ENCODE results near the gene UBN1. TPM values are rescaled to one million over a fixed set of nuclear protein-coding genes. Genes with fewer than 3 reads are reported as not detected.

UBN1 gene
- total and polyA plus RNA-seq, 4 donors, result 7.3 to 19.7 (median 14.2) TPM

DNA sequence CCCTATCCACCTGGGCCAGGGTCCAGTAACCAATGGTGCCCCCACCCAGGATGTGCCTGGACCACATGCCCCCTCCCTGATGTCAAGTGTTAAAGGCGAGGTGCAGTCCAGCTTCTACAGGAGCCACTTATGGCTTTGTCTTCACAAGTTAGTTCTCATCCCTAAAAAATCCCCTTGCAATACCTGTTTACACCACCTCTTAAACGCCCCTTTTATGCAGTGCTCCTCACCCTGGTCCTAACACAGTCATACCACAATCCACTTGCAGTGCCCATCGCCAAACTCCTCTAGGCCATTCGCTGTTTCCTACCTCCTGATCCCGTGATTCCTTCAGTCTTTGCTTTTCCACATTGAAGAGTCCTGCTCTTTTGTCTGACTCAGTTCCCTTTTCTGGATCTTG, 7.3 kb upstream of the UBN1 start:
- no peak for DNase-seq (ENCODE audit: low spot score)
- H3K36me3 ChIP-seq (ENCODE audit: control insufficient read depth in 4 of 4, insufficient read depth in 3 of 4, low read depth in 1 of 4, low read length in 3 of 4), result peaks cover 11 to 63% (median 39%) of the 10 kb centered on the region in 4 donors
- H3K27me3 ChIP-seq (ENCODE audit: control insufficient read depth in 4 of 4, insufficient read depth in 4 of 4, low read length in 3 of 4), result no peaks in the 10 kb centered on the region
- no peaks in the 10 kb centered on the region for H3K4me1 ChIP-seq (ENCODE audit: control insufficient read depth in 4 of 4, insufficient read depth in 4 of 4, low read length in 3 of 4)
- no peak for TF ChIP-seq RAD21 (IDR thresholded peaks at IDR 0.05)
- TF ChIP-seq TAF1 (conservative IDR thresholded peaks at IDR 0.05), result no peak
- TF ChIP-seq, protein P1, sequence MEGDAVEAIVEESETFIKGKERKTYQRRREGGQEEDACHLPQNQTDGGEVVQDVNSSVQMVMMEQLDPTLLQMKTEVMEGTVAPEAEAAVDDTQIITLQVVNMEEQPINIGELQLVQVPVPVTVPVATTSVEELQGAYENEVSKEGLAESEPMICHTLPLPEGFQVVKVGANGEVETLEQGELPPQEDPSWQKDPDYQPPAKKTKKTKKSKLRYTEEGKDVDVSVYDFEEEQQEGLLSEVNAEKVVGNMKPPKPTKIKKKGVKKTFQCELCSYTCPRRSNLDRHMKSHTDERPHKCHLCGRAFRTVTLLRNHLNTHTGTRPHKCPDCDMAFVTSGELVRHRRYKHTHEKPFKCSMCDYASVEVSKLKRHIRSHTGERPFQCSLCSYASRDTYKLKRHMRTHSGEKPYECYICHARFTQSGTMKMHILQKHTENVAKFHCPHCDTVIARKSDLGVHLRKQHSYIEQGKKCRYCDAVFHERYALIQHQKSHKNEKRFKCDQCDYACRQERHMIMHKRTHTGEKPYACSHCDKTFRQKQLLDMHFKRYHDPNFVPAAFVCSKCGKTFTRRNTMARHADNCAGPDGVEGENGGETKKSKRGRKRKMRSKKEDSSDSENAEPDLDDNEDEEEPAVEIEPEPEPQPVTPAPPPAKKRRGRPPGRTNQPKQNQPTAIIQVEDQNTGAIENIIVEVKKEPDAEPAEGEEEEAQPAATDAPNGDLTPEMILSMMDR (IDR thresholded peaks at IDR 0.05; ENCODE audit: low read depth, low read length, missing input control), result no peak
- no peak for TF ChIP-seq FOXA2 (IDR thresholded peaks at IDR 0.05)
- TF ChIP-seq YY1 (IDR thresholded peaks at IDR 0.05), result no peak
- no peak for TF ChIP-seq GABPA (IDR thresholded peaks at IDR 0.05 in 1 of 2, conservative IDR thresholded peaks at IDR 0.05 in 1 of 2)
- TF ChIP-seq RXRA (IDR thresholded peaks at IDR 0.05), result no peak
- no peak for TF ChIP-seq JUND (IDR thresholded peaks at IDR 0.05)
- TF ChIP-seq HNF4G (IDR thresholded peaks at IDR 0.05), result no peak
- TF ChIP-seq, protein P2, sequence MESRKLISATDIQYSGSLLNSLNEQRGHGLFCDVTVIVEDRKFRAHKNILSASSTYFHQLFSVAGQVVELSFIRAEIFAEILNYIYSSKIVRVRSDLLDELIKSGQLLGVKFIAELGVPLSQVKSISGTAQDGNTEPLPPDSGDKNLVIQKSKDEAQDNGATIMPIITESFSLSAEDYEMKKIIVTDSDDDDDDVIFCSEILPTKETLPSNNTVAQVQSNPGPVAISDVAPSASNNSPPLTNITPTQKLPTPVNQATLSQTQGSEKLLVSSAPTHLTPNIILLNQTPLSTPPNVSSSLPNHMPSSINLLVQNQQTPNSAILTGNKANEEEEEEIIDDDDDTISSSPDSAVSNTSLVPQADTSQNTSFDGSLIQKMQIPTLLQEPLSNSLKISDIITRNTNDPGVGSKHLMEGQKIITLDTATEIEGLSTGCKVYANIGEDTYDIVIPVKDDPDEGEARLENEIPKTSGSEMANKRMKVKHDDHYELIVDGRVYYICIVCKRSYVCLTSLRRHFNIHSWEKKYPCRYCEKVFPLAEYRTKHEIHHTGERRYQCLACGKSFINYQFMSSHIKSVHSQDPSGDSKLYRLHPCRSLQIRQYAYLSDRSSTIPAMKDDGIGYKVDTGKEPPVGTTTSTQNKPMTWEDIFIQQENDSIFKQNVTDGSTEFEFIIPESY (IDR thresholded peaks at IDR 0.05), result no peak
- no peak for TF ChIP-seq HNF4A (conservative IDR thresholded peaks at IDR 0.05)
- TF ChIP-seq SP1 (IDR thresholded peaks at IDR 0.05), result no peak
- no peak for TF ChIP-seq NR2F2 (IDR thresholded peaks at IDR 0.05)
- TF ChIP-seq FOXA1 (IDR thresholded peaks at IDR 0.05), result no peak
- no peak for TF ChIP-seq ATF3 (IDR thresholded peaks at IDR 0.05)
- TF ChIP-seq REST (IDR thresholded peaks at IDR 0.05), result no peak
- no peak for TF ChIP-seq EGR1 (IDR thresholded peaks at IDR 0.05; ENCODE audit: low read depth in 2 of 2)
- TF ChIP-seq MAX (IDR thresholded peaks at IDR 0.05), result no peak
- H3K27ac ChIP-seq (ENCODE audit: low read depth in 1 of 2, low read length in 2 of 2), result no peak overlapping the region
- no peaks in the 10 kb centered on the region for H3K9me3 ChIP-seq (ENCODE audit: control insufficient read depth in 4 of 4, low read length in 3 of 4)
- H3K9ac ChIP-seq (ENCODE audit: low read depth in 1 of 2, low read length in 2 of 2), result no peak overlapping the region
- H3K4me3 ChIP-seq (ENCODE audit: low read depth in 1 of 3, low read length in 3 of 3), result no peak overlapping the region
- WGBS, result 96% methylated on average over 5 of the region's 5 CpGs

All from liver (tissue), 9 donors.